Neural cell (in vitro differentiated cells): ENCODE data around the gene WDR26. TPM values are rescaled to one million over a fixed set of nuclear protein-coding genes. Genes with fewer than 3 reads are reported as not detected.

Source experiments
- H2AFZ ChIP-seq: fragments of 200-600, 300-800 bp; sonication (generic), shearing (Covaris generic); 2 replicates; pipeline ENCODE4 v1.6.0; 2014; ENCODE audit warnings: low read depth, mild to moderate bottlenecking, antibody characterized with exemption, low read length, moderate library complexity
- H3F3A ChIP-seq: fragments of 200-600 bp; shearing (Covaris generic); 2 replicates; pipeline ENCODE4 v1.6.1; 2016; ENCODE audit warnings: mild to moderate bottlenecking, moderate library complexity, mixed read lengths, antibody characterized with exemption, low read length; ENCODE audit not compliant: insufficient read depth, poor library complexity, severe bottlenecking
- H3K27ac ChIP-seq: fragments of 200-600, 300-800 bp; sonication (generic), shearing (Covaris generic); 2 replicates; pipeline ENCODE4 v1.5.1; 2014; ENCODE audit warnings: mild to moderate bottlenecking, low read length, moderate library complexity
- H3K27me3 ChIP-seq: fragments of 300-800, 200-600 bp; sonication (generic), shearing (Covaris generic); 2 replicates; pipeline ENCODE4 v1.6.0; 2014; ENCODE audit warnings: mild to moderate bottlenecking, low read depth, low read length, moderate library complexity; ENCODE audit not compliant: insufficient read depth
- H3K36me3 ChIP-seq: fragments of 300-800, 200-600 bp; sonication (generic), shearing (Covaris generic); 2 replicates; pipeline ENCODE4 v1.5.1; 2014; ENCODE audit warnings: mild to moderate bottlenecking, antibody characterized with exemption, low read length, moderate library complexity; ENCODE audit not compliant: insufficient read depth
- H3K4me2 ChIP-seq: fragments of 300-800, 200-600 bp; sonication (generic), shearing (Covaris generic); 2 replicates; pipeline ENCODE4 v1.6.0; 2014; ENCODE audit warnings: mild to moderate bottlenecking, low read length
- H3K4me3 ChIP-seq: fragments of 300-800, 200-600 bp; sonication (generic), shearing (Covaris generic); 2 replicates; pipeline ENCODE4 v1.5.1; 2014; ENCODE audit warnings: mild to moderate bottlenecking, low read length, moderate library complexity
- H3K79me2 ChIP-seq: fragments of 200-600 bp; shearing (Covaris generic); replicated peaks from 2 replicates; pipeline ENCODE4 v1.6.0; 2014; ENCODE audit warnings: mild to moderate bottlenecking, low read length, moderate library complexity; ENCODE audit not compliant: insufficient read depth
- H3K9ac ChIP-seq: fragments of 300-800, 200-600 bp; sonication (generic), shearing (Covaris generic); 2 replicates; pipeline ENCODE4 v1.6.1; 2016; ENCODE audit warnings: mild to moderate bottlenecking, low read length, mixed read lengths
- H3K9me2 ChIP-seq: fragments of 200-600 bp; shearing (Covaris generic); 2 replicates; pipeline ENCODE4 v1.6.1; 2016; ENCODE audit warnings: mild to moderate bottlenecking, low read length, mixed read lengths; ENCODE audit not compliant: insufficient read depth
- H3K9me3 ChIP-seq: fragments of 200-600, 300-800 bp; sonication (generic), shearing (Covaris generic); 2 replicates; pipeline ENCODE4 v1.6.1; 2016; ENCODE audit warnings: mild to moderate bottlenecking, mixed run types, low read length, moderate library complexity, mixed read lengths
- H4K20me1 ChIP-seq: fragments of 200-600 bp; shearing (Covaris generic); 2 replicates; pipeline ENCODE4 v1.6.1; 2016; ENCODE audit warnings: mild to moderate bottlenecking, mixed run types; ENCODE audit not compliant: insufficient read depth
- CTCF ChIP-seq: fragments of 450-650 bp; IDR thresholded peaks from 2 replicates; pipeline ENCODE4 v1.5.1; 2014; ENCODE audit warnings: antibody characterized with exemption, mild to moderate bottlenecking, moderate library complexity; ENCODE audit not compliant: poor library complexity, severe bottlenecking
- EP300 ChIP-seq: fragments of 450-650 bp; conservative IDR thresholded peaks from 2 replicates; pipeline ENCODE4 v1.6.1; 2014; ENCODE audit warnings: antibody characterized with exemption, mild to moderate bottlenecking, moderate library complexity; ENCODE audit not compliant: poor library complexity, severe bottlenecking
- EZH2 ChIP-seq: fragments of 200-600, 300-800 bp; shearing (Covaris generic), sonication (generic); IDR thresholded peaks from 2 replicates; pipeline ENCODE4 v1.6.1; 2014; ENCODE audit warnings: antibody characterized with exemption, low read length, borderline replicate concordance, mild to moderate bottlenecking; ENCODE audit not compliant: insufficient read depth, poor library complexity, severe bottlenecking
- MXI1 ChIP-seq: fragments of 450-650 bp; conservative IDR thresholded peaks from 2 replicates; pipeline ENCODE4 v1.6.1; 2014; ENCODE audit warnings: antibody characterized with exemption, mild to moderate bottlenecking; ENCODE audit not compliant: poor library complexity, severe bottlenecking
- POLR2AphosphoS5 ChIP-seq: IDR thresholded peaks from 2 replicates; pipeline ENCODE4 v1.6.1; 2012
- RAD21 ChIP-seq: fragments of 450-650 bp; conservative IDR thresholded peaks from 2 replicates; pipeline ENCODE4 v1.6.1; 2014; ENCODE audit warnings: antibody characterized with exemption, mild to moderate bottlenecking, moderate library complexity
- REST ChIP-seq: IDR thresholded peaks from 2 replicates; pipeline ENCODE4 v1.6.1; 2012; ENCODE audit warnings: borderline replicate concordance
- SMC3 ChIP-seq: fragments of 450-650 bp; conservative IDR thresholded peaks from 2 replicates; pipeline ENCODE4 v1.6.1; 2014; ENCODE audit warnings: antibody characterized with exemption, mild to moderate bottlenecking, moderate library complexity; ENCODE audit not compliant: poor library complexity
- TAF1 ChIP-seq: IDR thresholded peaks from 2 replicates; pipeline ENCODE4 v1.6.1; 2012; ENCODE audit warnings: low read depth
- polyA plus RNA-seq: library from polyadenylated mRNA; depleted of rRNA; stranded (reverse); fragments of >200 nt; gene quantifications from 2 replicates; pipeline ENCODE4 v1.2.3, GENCODE V29; 2014

WDR26 gene
- polyA plus RNA-seq, 1 donor from 2014 or later = 89.6 TPM

GRCh38 chr1:224358237-224358636 is 76.4 kb downstream of the WDR26 start:
- Histone ChIP-seq H2AFZ (no peak overlapping the region), H3K79me2 (peaks cover 39% of the 10 kb centered on the region), H3K27me3 (no peaks in the 10 kb centered on the region), H3K36me3 (no peaks in the 10 kb centered on the region), H4K20me1 (no peaks in the 10 kb centered on the region), H3F3A (no peaks in the 10 kb centered on the region), H3K27ac (peak overlapping the region; percentile 8), H3K4me3 (peak overlapping the region; percentile 78), H3K9me3 (no peaks in the 10 kb centered on the region), H3K9ac (peak overlapping the region; percentile 87), H3K9me2 (no peaks in the 10 kb centered on the region), H3K4me2 (peak overlapping the region; percentile 61)
- TF ChIP-seq POLR2AphosphoS5 = no peak
- TF ChIP-seq REST = no peak
- no peak for TF ChIP-seq RAD21

GRCh38 chr1:224357626-224358124 is 76.9 kb downstream of the WDR26 start:
- Histone ChIP-seq H3K27ac (peak overlapping the region; percentile 80), H3K9me3 (no peaks in the 10 kb centered on the region), H3K9ac (peak overlapping the region; percentile 87), H3K36me3 (no peaks in the 10 kb centered on the region), H2AFZ (no peak overlapping the region), H3K79me2 (peaks cover 39% of the 10 kb centered on the region), H3K9me2 (no peaks in the 10 kb centered on the region), H3K4me2 (peak overlapping the region; percentile 61), H3K4me3 (peak overlapping the region; percentile 78), H3K27me3 (no peaks in the 10 kb centered on the region), H3F3A (no peaks in the 10 kb centered on the region), H4K20me1 (no peaks in the 10 kb centered on the region)
- no peak for TF ChIP-seq EP300
- TF ChIP-seq CTCF = no peak
- no peak for TF ChIP-seq REST
- TF ChIP-seq SMC3 = no peak
- no peak for TF ChIP-seq MXI1
- no peak for TF ChIP-seq RAD21
- no peak for TF ChIP-seq EZH2
- no peak for TF ChIP-seq TAF1
- TF ChIP-seq POLR2AphosphoS5 = no peak
